Measurements from ENCODE around the gene TXLNA.

TXLNA gene

DNA sequence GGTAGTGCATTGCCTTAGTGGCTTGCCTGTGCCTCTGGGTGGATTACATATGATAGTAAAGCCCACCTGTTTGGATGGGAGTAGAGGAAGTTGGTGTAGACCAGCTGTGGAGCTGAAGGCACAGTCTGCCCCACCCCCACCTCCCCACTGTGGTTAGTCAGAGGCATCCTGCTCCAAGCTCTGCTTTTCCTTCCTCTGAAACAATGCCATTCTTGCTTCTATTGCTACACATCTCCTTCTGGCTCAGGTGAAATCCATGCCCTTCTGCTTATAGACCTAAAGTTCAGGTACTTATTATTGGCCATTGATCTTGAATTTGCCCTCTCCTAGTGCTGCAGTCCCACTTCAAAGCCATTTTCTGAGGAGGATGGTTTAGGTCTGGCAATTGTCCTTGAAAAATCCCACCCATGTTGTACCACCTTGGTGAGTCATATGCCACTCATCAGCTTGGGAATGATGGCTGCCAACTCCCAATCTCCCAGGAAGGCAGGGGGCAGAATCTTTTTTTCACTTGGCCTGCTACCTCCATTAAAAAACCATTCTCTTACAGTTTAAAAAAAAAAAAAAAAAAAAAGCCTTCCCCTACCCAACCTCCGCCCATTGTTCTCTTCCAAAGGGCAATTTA lies 6.7 kb upstream of the TXLNA start:
- no peaks in the 10 kb centered on the region for H3K4me1 ChIP-seq (ENCODE audit: insufficient read depth, low read length)
- H3K9ac ChIP-seq (ENCODE audit: low read depth, low read length), result no peak overlapping the region
- H3K9me3 ChIP-seq (ENCODE audit: control insufficient read depth, insufficient read depth, low read length), result no peaks in the 10 kb centered on the region
- H3K36me3 ChIP-seq (ENCODE audit: insufficient read depth, low read length), result peaks cover 33% of the 10 kb centered on the region

DNA sequence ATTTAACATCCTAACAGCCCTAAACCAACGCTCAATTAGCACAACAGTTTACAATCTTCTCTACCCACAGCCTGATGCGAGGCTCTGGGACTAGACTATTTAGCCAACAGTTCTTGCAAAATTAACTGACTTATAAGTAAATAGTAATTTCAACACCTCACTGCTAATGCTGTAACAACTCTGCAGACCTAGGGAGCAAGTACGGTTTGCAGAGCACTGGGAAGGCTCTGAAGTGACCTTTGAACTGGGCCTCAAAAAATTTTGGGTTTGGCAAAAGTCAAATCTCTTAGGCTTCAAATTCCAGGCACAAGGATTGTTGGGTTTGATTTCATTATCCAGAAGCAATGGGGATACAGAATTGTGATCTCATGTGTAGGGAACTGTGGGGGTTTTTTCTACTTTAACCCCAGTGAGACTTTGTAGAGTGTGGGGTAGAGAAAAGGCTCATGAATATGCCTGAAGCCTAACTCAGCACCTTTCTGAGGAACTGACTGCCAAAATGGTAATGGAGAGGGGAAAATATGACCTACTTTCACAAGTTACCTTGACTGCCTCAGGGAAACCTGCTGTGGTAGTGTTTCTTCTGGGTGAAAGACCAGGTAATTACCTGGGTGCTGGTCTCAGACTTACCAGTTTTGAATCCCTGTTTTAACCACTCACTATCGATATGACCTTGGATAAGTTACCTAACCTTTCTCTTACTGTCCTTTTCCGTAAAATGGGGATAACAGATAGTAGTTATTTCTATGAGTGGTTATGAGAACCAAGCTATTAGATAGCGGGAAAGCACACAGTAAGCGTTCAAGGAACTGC lies 889 bp upstream of the TXLNA start:
- peak overlapping the region; percentile 65 for H3K9ac ChIP-seq (ENCODE audit: low read depth, low read length)
- no peaks in the 10 kb centered on the region for H3K9me3 ChIP-seq (ENCODE audit: control insufficient read depth, insufficient read depth, low read length)
- H3K4me1 ChIP-seq (ENCODE audit: insufficient read depth, low read length), result peaks cover 20% of the 10 kb centered on the region
- H3K36me3 ChIP-seq (ENCODE audit: insufficient read depth, low read length), result peaks cover 3% of the 10 kb centered on the region; the same call in 1 of the 2 replicates

DNA sequence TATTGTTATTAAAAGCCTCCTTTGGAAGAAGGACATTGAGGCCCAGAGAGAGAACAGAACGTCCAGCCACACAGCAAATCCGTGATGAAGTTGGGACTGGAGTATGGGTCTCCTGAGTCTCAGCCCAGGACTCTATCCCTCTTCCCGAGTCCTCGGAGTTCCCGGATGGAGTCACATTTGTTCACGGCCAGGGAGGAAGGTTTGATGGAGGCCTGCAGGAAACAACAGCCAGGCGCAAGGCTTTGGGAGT lies 357 bp upstream of the TXLNA start:
- H3K9ac ChIP-seq (ENCODE audit: low read depth, low read length), result peak overlapping the region; percentile 65
- no peaks in the 10 kb centered on the region for H3K9me3 ChIP-seq (ENCODE audit: control insufficient read depth, insufficient read depth, low read length)
- H3K4me1 ChIP-seq (ENCODE audit: insufficient read depth, low read length), result peaks cover 20% of the 10 kb centered on the region
- H3K36me3 ChIP-seq (ENCODE audit: insufficient read depth, low read length), result peaks cover 6% of the 10 kb centered on the region; the same call in 1 of the 2 replicates

DNA sequence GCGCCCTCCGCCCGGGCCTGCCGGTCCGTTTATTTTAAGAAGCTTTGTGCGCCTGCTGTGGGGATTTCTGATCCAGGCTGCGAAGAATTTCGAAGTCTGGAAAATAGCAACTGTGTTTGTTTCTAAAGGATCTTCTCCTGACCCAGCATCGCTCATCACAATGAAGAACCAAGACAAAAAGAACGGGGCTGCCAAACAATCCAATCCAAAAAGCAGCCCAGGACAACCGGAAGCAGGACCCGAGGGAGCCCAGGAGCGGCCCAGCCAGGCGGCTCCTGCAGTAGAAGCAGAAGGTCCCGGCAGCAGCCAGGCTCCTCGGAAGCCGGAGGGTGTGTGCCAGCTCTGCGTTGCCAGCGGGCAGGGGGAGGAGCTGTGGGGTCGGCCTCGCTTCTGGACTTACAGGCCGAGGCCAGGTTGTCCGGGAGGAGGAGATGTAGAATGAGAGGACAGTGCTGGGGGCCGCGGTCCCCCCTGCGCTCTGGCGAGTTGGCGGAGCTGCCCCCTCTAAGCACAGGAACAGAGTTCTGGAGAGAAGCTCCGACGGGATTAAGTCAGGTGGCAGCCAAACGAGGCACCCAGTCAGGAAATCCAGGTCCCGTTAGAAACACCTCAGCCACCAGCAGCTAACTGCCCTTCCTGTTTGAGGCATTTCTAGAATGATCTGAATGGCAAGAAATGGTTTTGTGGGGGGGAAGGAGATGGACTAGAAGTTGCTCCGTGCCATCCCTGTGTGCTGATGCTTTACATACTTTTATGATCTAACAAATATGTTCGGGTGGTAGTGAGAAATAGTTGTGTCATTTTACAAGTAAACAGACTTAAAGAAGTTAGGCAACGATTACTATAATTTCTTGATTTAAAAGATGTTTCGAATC lies 948 bp downstream of the TXLNA start:
- peaks cover 3% of the 10 kb centered on the region for H3K36me3 ChIP-seq (ENCODE audit: insufficient read depth, low read length)

DNA sequence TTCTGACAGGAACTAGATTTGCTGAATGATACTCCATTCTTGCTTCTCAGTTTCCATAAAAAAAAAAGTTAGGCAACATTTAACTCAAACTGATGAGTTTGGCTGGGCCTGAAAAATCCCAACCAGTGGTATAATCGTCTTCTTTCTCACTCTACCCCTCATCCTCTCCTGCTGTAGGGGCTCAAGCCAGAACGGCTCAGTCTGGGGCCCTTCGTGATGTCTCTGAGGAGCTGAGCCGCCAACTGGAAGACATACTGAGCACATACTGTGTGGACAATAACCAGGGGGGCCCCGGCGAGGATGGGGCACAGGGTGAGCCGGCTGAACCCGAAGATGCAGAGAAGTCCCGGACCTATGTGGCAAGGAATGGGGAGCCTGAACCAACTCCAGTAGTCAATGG lies 1.6 kb downstream of the TXLNA start:
- peaks cover 3% of the 10 kb centered on the region for H3K36me3 ChIP-seq (ENCODE audit: insufficient read depth, low read length)
- H3K9me3 ChIP-seq (ENCODE audit: control insufficient read depth, insufficient read depth, low read length), result no peaks in the 10 kb centered on the region
- H3K9ac ChIP-seq (ENCODE audit: low read depth, low read length), result peak overlapping the region; percentile 65
- peaks cover 20% of the 10 kb centered on the region for H3K4me1 ChIP-seq (ENCODE audit: insufficient read depth, low read length)

More for the DNA sequence above, 948 bp downstream of the TXLNA start:
- H3K4me1 ChIP-seq (ENCODE audit: insufficient read depth, low read length), result peaks cover 20% of the 10 kb centered on the region
- no peaks in the 10 kb centered on the region for H3K9me3 ChIP-seq (ENCODE audit: control insufficient read depth, insufficient read depth, low read length)
- H3K9ac ChIP-seq (ENCODE audit: low read depth, low read length), result peak overlapping the region; percentile 65

DNA sequence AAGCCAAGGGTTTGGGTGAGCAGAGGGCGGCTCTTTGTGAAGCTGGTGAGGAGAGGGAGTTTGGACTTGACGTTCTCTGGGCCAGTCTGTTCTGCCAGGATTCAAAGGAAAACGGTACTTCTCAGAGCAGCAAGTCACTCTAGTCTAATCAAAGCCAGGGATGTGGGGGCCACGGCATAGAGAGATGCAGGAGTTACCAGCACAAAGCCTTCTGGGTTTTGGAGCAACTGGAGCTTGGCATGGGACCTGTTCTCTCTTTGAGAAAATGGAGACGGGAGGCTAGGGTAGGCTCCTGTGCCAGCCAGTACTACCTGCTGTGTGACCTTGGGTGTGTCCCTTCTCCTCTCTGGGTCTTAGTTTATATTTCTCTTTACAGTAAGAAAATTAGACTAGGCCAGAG lies 2.1 kb downstream of the TXLNA start:
- H3K36me3 ChIP-seq (ENCODE audit: insufficient read depth, low read length), result peaks cover 7% of the 10 kb centered on the region
- no peak overlapping the region for H3K9ac ChIP-seq (ENCODE audit: low read depth, low read length)
- peaks cover 20% of the 10 kb centered on the region for H3K4me1 ChIP-seq (ENCODE audit: insufficient read depth, low read length)
- H3K9me3 ChIP-seq (ENCODE audit: control insufficient read depth, insufficient read depth, low read length), result no peaks in the 10 kb centered on the region

DNA sequence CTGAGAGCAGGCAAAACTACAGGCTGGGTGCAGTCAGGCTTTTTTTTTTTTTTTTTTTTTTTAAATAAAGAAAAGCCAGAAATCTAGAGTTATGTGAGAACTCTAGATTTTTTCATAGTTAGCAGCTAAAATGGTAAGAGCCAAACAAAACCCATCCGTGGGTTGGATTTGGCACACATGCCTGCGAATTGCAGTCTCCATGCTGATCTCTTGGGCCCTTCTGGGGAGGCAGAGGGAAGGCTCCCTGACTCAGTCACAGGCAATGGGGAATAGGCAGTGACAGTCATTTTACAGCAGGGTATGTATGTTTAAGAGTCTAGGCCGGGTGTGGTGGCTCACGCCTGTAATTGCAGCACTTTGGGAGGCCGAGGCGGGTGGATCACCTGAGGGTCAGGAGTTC lies 2.6 kb downstream of the TXLNA start:
- Histone ChIP-seq H3K4me1 (ENCODE audit: insufficient read depth, low read length) (peaks cover 20% of the 10 kb centered on the region), H3K9me3 (ENCODE audit: control insufficient read depth, insufficient read depth, low read length) (no peaks in the 10 kb centered on the region), H3K36me3 (ENCODE audit: insufficient read depth, low read length) (peaks cover 11% of the 10 kb centered on the region), H3K9ac (ENCODE audit: low read depth, low read length) (no peak overlapping the region)

DNA sequence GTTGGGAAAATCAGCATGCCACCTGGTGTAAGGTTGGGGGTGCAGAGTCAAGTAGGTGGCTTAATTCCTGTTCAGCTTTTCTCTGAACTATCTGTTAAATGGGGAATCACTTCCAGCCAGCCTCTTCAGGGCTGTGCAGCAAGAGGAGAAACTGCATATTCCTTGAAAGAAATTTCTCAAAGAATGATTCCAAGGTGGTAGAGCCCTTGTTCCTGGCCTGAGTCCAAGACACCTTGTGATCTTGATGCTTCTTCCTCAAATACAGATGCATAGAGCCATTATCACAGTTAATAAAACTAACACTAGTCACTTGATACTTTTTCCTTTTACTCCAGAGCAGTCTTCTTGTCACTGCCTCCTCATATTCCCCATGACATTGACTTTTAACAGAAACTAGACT lies 5.2 kb downstream of the TXLNA start:
- H3K9me3 ChIP-seq (ENCODE audit: control insufficient read depth, insufficient read depth, low read length), result no peaks in the 10 kb centered on the region
- H3K36me3 ChIP-seq (ENCODE audit: insufficient read depth, low read length), result peaks cover 22% of the 10 kb centered on the region
- no peak overlapping the region for H3K9ac ChIP-seq (ENCODE audit: low read depth, low read length)
- H3K4me1 ChIP-seq (ENCODE audit: insufficient read depth, low read length), result 0 out of 2 replicates have a peak, but pooled peaks cover 7% of the 10 kb centered on the region

DNA sequence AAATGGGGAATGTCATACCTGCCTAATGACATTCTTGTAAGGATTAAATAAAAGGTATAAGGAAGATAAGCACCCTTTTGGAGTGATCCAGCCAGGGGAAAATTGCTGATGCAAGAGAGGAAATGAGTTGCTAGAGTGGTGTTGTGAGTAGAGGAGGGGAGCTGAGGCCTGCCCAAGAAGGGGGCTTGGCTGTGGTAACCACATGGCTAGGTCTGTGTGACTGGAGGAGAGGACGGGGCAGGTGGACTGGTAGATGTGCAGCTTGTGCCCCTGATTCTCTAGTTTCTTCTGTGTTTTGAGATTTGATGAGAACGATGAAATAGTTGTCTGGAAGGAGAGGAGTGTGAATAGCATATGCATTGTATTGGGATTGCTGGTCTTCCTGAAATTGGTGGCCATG lies 6.6 kb downstream of the TXLNA start:
- Histone ChIP-seq H3K36me3 (ENCODE audit: insufficient read depth, low read length) (peaks cover 31% of the 10 kb centered on the region), H3K4me1 (ENCODE audit: insufficient read depth, low read length) (0 out of 2 replicates have a peak, but pooled peaks cover 1% of the 10 kb centered on the region), H3K9ac (ENCODE audit: low read depth, low read length) (no peak overlapping the region)

DNA sequence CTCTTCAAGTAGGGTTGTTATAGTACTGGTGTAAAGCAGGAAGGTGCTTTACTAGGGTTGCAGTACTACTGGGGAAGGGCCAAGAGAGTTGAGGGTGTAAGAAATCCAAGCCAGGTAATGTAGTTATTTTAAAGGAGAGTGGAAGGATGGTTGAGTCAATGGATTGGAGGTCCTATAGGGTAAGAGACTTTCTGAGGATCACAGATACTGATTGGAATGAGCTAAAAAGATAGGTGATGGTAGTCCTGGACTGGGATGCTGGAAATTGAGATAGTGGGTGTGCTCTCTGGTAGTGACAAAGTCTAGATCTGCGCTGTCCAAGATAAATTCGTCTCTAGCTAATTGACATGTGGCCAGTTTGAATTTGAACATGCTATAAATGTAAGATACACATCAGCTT lies 7.0 kb downstream of the TXLNA start:
- Histone ChIP-seq H3K9ac (ENCODE audit: low read depth, low read length) (no peak overlapping the region), H3K36me3 (ENCODE audit: insufficient read depth, low read length) (peaks cover 34% of the 10 kb centered on the region), H3K4me1 (ENCODE audit: insufficient read depth, low read length) (no peaks in the 10 kb centered on the region), H3K9me3 (ENCODE audit: control insufficient read depth, insufficient read depth, low read length) (no peaks in the 10 kb centered on the region)

More for the DNA sequence above, 6.6 kb downstream of the TXLNA start:
- no peaks in the 10 kb centered on the region for H3K9me3 ChIP-seq (ENCODE audit: control insufficient read depth, insufficient read depth, low read length)

DNA sequence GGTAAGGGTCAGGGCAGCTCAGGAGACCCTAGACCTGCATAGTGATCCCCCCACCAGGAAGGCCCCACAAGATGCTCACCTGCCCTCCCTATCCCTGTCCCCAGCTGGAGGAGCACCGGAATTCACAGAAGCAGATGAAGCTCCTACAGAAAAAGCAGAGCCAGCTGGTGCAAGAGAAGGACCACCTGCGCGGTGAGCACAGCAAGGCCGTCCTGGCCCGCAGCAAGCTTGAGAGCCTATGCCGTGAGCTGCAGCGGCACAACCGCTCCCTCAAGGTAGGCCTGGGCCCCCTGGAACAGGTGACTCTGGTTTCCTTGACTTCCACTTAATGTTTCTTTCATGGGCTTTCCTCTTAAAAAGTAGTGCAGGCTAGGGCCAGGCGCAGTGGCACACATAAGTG lies 8.4 kb downstream of the TXLNA start:
- Histone ChIP-seq H3K9me3 (ENCODE audit: control insufficient read depth, insufficient read depth, low read length) (no peaks in the 10 kb centered on the region), H3K9ac (ENCODE audit: low read depth, low read length) (no peak overlapping the region), H3K36me3 (ENCODE audit: insufficient read depth, low read length) (peaks cover 39% of the 10 kb centered on the region), H3K4me1 (ENCODE audit: insufficient read depth, low read length) (no peaks in the 10 kb centered on the region)

DNA sequence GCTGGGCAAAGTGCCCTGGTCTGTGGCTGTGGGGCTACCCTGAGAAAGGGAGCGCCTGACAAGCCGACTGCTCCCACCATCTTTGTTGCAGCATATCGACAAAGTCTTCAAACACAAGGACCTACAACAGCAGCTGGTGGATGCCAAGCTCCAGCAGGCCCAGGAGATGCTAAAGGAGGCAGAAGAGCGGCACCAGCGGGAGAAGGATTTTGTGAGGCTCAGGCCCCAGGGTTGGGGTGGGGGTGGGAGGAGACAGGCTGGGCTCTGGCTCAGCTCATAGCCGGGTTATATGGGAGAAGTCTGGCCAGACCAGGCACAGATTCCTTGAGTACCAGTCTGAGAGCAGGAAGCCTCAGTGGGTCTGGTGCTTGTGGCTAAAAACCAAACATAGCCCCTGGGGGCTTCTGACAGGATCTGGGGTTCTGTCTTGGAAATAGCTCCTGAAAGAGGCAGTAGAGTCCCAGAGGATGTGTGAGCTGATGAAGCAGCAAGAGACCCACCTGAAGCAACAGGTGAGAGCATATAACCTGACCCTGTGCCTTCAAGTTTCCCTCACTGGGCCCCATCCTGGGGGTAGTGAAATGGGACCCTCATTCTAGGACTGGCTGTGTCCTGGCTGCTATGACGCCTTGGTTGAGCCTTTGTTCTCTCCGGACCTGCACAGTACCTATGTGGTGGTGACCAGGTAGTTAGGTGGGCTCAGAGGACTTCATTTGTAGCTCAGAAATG lies 12.9 kb downstream of the TXLNA start:
- Histone ChIP-seq H3K9ac (ENCODE audit: low read depth, low read length) (no peak overlapping the region), H3K36me3 (ENCODE audit: insufficient read depth, low read length) (peaks cover 57% of the 10 kb centered on the region), H3K4me1 (ENCODE audit: insufficient read depth, low read length) (no peaks in the 10 kb centered on the region), H3K9me3 (ENCODE audit: control insufficient read depth, insufficient read depth, low read length) (no peaks in the 10 kb centered on the region)

DNA sequence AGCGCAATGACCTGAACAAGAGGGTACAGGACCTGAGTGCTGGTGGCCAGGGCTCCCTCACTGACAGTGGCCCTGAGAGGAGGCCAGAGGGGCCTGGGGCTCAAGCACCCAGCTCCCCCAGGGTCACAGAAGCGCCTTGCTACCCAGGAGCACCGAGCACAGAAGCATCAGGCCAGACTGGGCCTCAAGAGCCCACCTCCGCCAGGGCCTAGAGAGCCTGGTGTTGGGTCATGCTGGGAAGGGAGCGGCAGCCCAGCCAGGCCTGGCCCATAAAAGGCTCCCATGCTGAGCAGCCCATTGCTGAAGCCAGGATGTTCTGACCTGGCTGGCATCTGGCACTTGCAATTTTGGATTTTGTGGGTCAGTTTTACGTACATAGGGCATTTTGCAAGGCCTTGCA lies 15.5 kb downstream of the TXLNA start:
- peaks cover 18% of the 10 kb centered on the region; the same call in 1 of the 2 replicates for H3K4me1 ChIP-seq (ENCODE audit: insufficient read depth, low read length)
- peaks cover 45% of the 10 kb centered on the region for H3K36me3 ChIP-seq (ENCODE audit: insufficient read depth, low read length)
- no peak overlapping the region for H3K9ac ChIP-seq (ENCODE audit: low read depth, low read length)
- H3K9me3 ChIP-seq (ENCODE audit: control insufficient read depth, insufficient read depth, low read length), result no peaks in the 10 kb centered on the region

DNA sequence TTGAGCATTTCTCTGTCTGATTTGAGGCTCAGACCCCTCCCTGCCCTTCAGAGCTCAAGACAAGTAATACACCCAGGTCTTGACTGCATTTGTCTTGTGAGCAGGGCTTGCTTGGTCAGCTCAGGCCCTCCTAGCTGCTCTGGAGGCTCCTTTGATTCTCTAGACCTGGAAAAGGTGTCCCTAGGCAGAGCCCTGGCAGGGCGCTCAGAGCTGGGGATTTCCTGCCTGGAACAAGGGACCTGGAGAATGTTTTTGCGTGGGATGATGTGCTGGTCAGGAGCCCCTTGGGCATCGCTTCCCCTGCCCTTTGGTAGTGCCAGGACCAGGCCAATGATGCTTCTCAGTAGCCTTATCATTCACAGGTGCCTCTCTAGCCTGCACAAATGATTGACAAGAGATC lies 16.1 kb downstream of the TXLNA start:
- peaks cover 40% of the 10 kb centered on the region for H3K36me3 ChIP-seq (ENCODE audit: insufficient read depth, low read length)

More for the DNA sequence above, 16.1 kb downstream of the TXLNA start:
- Histone ChIP-seq H3K4me1 (ENCODE audit: insufficient read depth, low read length) (peaks cover 19% of the 10 kb centered on the region; the same call in 1 of the 2 replicates), H3K9me3 (ENCODE audit: control insufficient read depth, insufficient read depth, low read length) (no peaks in the 10 kb centered on the region), H3K9ac (ENCODE audit: low read depth, low read length) (no peak overlapping the region)
